Neuronal stem cell (in vitro differentiated cells): ENCODE data around the gene OR1J4.
"Not testable (repeated sequence)": the region's sequence is repeated elsewhere in the genome, so short reads cannot be mapped to it uniquely, and the experiment has no call there.

Source experiments
- DNase-seq: peaks from one replicate; pipeline ENCODE4 v3.0.0-alpha.2; 2013; ENCODE audit warnings: low spot score
- H2AFZ ChIP-seq: one replicate; pipeline ENCODE4 v1.6.1; 2013; ENCODE audit warnings: mild to moderate bottlenecking, low read length, inconsistent platforms
- H2AK5ac ChIP-seq: 2 replicates; pipeline ENCODE4 v1.6.1; 2013; ENCODE audit warnings: low read depth, mild to moderate bottlenecking, inconsistent platforms, low read length, moderate library complexity, mixed read lengths
- H2BK120ac ChIP-seq: 2 replicates; pipeline ENCODE4 v1.6.1; 2013; ENCODE audit warnings: low read depth, mild to moderate bottlenecking, inconsistent platforms, low read length, moderate library complexity, mixed read lengths
- H2BK12ac ChIP-seq: one replicate; pipeline ENCODE4 v1.6.1; 2013; ENCODE audit warnings: low read length, inconsistent platforms
- H2BK15ac ChIP-seq: 2 replicates; pipeline ENCODE4 v1.6.1; 2013; ENCODE audit warnings: mild to moderate bottlenecking, low read length, inconsistent platforms, mixed read lengths
- H2BK5ac ChIP-seq: one replicate; pipeline ENCODE4 v1.6.1; 2013; ENCODE audit warnings: inconsistent platforms, mild to moderate bottlenecking, low read length, moderate library complexity
- H3K14ac ChIP-seq: one replicate; pipeline ENCODE4 v1.6.1; 2013; ENCODE audit warnings: low read length, inconsistent platforms
- H3K18ac ChIP-seq: 2 replicates; pipeline ENCODE4 v1.6.1; 2013; ENCODE audit warnings: low read length, inconsistent platforms
- H3K23ac ChIP-seq: 2 replicates; pipeline ENCODE4 v1.6.1; 2013; ENCODE audit warnings: low read depth, mild to moderate bottlenecking, mixed read lengths, low read length, inconsistent platforms; ENCODE audit not compliant: poor library complexity
- H3K27ac ChIP-seq: replicated peaks from 3 replicates; pipeline ENCODE4 v1.5.1; 2013; ENCODE audit warnings: low read length, inconsistent platforms
- H3K27me3 ChIP-seq, 3 experiments: 2 replicates each; pipeline ENCODE4 v1.6.1; 2013; ENCODE audit warnings: low read length in 3 of 3, mild to moderate bottlenecking in 2 of 3, inconsistent platforms in 1 of 3, low read depth in 1 of 3, mixed read lengths in 1 of 3, moderate library complexity in 1 of 3; ENCODE audit not compliant: control insufficient read depth in 3 of 3, insufficient read depth in 3 of 3
- H3K36me3 ChIP-seq, 2 donors: replicated peaks in 1 of 2; 2 replicates each; pipeline ENCODE4 v1.6.1; 2013; ENCODE audit warnings: low read length in 2 of 2; ENCODE audit not compliant: control insufficient read depth in 2 of 2, insufficient read depth in 2 of 2
- H3K4ac ChIP-seq: 2 replicates; pipeline ENCODE4 v1.6.1; 2013; ENCODE audit warnings: inconsistent platforms, mild to moderate bottlenecking, low read length, moderate library complexity
- H3K4me1 ChIP-seq, 2 donors: 1 replicate in 1 of 2; 2 replicates in 1 of 2; pipeline ENCODE4 v1.6.1; 2013; ENCODE audit warnings: low read length in 2 of 2, low read depth in 1 of 2; ENCODE audit not compliant: control insufficient read depth in 2 of 2, insufficient read depth in 1 of 2
- H3K4me2 ChIP-seq: one replicate; pipeline ENCODE4 v1.6.1; 2013; ENCODE audit warnings: mild to moderate bottlenecking, low read length, inconsistent platforms; ENCODE audit not compliant: insufficient read depth, poor library complexity, severe bottlenecking
- H3K4me3 ChIP-seq, 2 donors: 2 replicates each; pipeline ENCODE4 v1.5.1; 2013; ENCODE audit warnings: low read length in 2 of 2, mild to moderate bottlenecking in 2 of 2, inconsistent platforms in 1 of 2, moderate library complexity in 1 of 2
- H3K79me1 ChIP-seq: one replicate; pipeline ENCODE4 v1.6.1; 2013; ENCODE audit warnings: low read depth, mild to moderate bottlenecking, inconsistent platforms, low read length, moderate library complexity
- H3K9ac ChIP-seq: one replicate; pipeline ENCODE4 v1.6.1; 2013; ENCODE audit warnings: mild to moderate bottlenecking, low read depth, low read length, inconsistent platforms; ENCODE audit not compliant: poor library complexity
- H3K9me3 ChIP-seq, 2 donors: replicated peaks in 1 of 2; 2 replicates each; pipeline versions ENCODE3 to v1.6.1; 2013; ENCODE audit warnings: low read length in 2 of 2, mild to moderate bottlenecking in 2 of 2, inconsistent platforms in 1 of 2, low read depth in 1 of 2, mixed read lengths in 1 of 2, moderate library complexity in 1 of 2; ENCODE audit not compliant: control insufficient read depth in 2 of 2, insufficient read depth in 1 of 2
- H4K8ac ChIP-seq: one replicate; pipeline ENCODE4 v1.6.1; 2013; ENCODE audit warnings: low read depth, mild to moderate bottlenecking, inconsistent platforms, low read length, moderate library complexity
- H4K91ac ChIP-seq: one replicate; pipeline ENCODE4 v1.6.1; 2013; ENCODE audit warnings: low read length, low read depth, mild to moderate bottlenecking, inconsistent platforms; ENCODE audit not compliant: poor library complexity
- WGBS, 2 donors: extraction: QIAGEN DNeasy Blood & Tissue Kit; methylation state at CpG; one replicate each; pipeline ENCODE4 v1.1.7; 2013; ENCODE audit warnings: missing lambda C conversion rate in 2 of 2, mixed read lengths in 1 of 2; ENCODE audit not compliant: insufficient read length in 2 of 2, insufficient replicate concordance in 1 of 2; ENCODE audit errors: extremely low coverage in 2 of 2; 5-methylcytosine and 5-hydroxymethylcytosine counted together

OR1J4 gene

GRCh38 chr9:122527193-122527592 lies 8.3 kb downstream of the OR1J4 start, which contains the start of gene OR1N1:
TSS of gene OR1N1 (minus strand) at chr9:122527293. CDS start at chr9:122527293, 0 bp downstream.
- WGBS, 2 donors: no CpG with 5 or more reads among the region's 3 CpGs
- no peak within 1 kb of the TSS for H4K91ac ChIP-seq
- no peak within 1 kb of the TSS for H2BK5ac ChIP-seq
- H3K4me3 ChIP-seq: no peak within 1 kb of the TSS
- DNase-seq: no peak
- H3K36me3 ChIP-seq: no peaks in the 10 kb centered on the region
- no peak within 1 kb of the TSS for H2BK12ac ChIP-seq
- H3K18ac ChIP-seq: no peak within 1 kb of the TSS
- H4K8ac ChIP-seq: peak within 1 kb of the TSS; percentile 10
- no peak within 1 kb of the TSS for H3K14ac ChIP-seq
- H3K4me1 ChIP-seq: no peaks in the 10 kb centered on the region
- H2BK15ac ChIP-seq: no peak within 1 kb of the TSS
- no peak within 1 kb of the TSS for H3K4me2 ChIP-seq
- H2AK5ac ChIP-seq: no peak within 1 kb of the TSS
- H3K9ac ChIP-seq: peak within 1 kb of the TSS; percentile 3
- no peak within 1 kb of the TSS for H3K23ac ChIP-seq
- H3K27me3 ChIP-seq: peaks cover 0 to 19% (median 0%) of the 10 kb centered on the region in 3 experiments
- peaks cover 0 to 14% of the 10 kb centered on the region in 2 donors for H3K9me3 ChIP-seq
- H2AFZ ChIP-seq: no peak within 1 kb of the TSS
- no peak within 1 kb of the TSS for H3K27ac ChIP-seq
- H2BK120ac ChIP-seq: no peak within 1 kb of the TSS
- H3K4ac ChIP-seq: no peak within 1 kb of the TSS
- no peaks in the 10 kb centered on the region for H3K79me1 ChIP-seq

- not testable (repeated sequence) for H2BK12ac ChIP-seq, H2BK5ac ChIP-seq, H3K23ac ChIP-seq, H2BK120ac ChIP-seq, H3K27ac ChIP-seq, H3K4me2 ChIP-seq, H3K4me3 ChIP-seq, H3K79me1 ChIP-seq, H3K9ac ChIP-seq, H2BK15ac ChIP-seq, H2AFZ ChIP-seq, H3K4ac ChIP-seq, H2AK5ac ChIP-seq, H3K14ac ChIP-seq, DNase-seq, H4K91ac ChIP-seq, H3K36me3 ChIP-seq, H3K18ac ChIP-seq, H4K8ac ChIP-seq, H3K4me1 ChIP-seq
- WGBS, 2 donors: no CpG with 5 or more reads among the region's 4 CpGs
- H3K9me3 ChIP-seq: peaks cover 0 to 12% of the 10 kb centered on the region in 2 donors
- peaks cover 0 to 19% (median 0%) of the 10 kb centered on the region in 3 experiments for H3K27me3 ChIP-seq
Observed at GRCh38 chr9:122531157-122531556, 12.2 kb downstream of the OR1J4 start.

- Histone ChIP-seq H2BK15ac (no peak overlapping the region), H3K9me3 (peaks cover 0 to 2% of the 10 kb centered on the region in 2 donors), H3K27ac (no peak overlapping the region), H2BK120ac (no peak overlapping the region), H3K14ac (no peak overlapping the region), H2BK12ac (no peak overlapping the region), H3K23ac (no peak overlapping the region), H2AK5ac (no peak overlapping the region), H3K4me1 (no peaks in the 10 kb centered on the region), H2AFZ (no peak overlapping the region), H3K79me1 (no peaks in the 10 kb centered on the region), H3K4me3 (no peak overlapping the region), H3K27me3 (no peaks in the 10 kb centered on the region), H3K18ac (no peak overlapping the region), H3K4ac (no peak overlapping the region), H4K91ac (no peak overlapping the region), H3K4me2 (no peak overlapping the region), H2BK5ac (no peak overlapping the region), H3K9ac (no peak overlapping the region), H4K8ac (no peak overlapping the region), H3K36me3 (no peaks in the 10 kb centered on the region)
- DNase-seq: no peak
- WGBS, 2 donors: no CpG with 5 or more reads among the region's 1 CpG
Observed at GRCh38 chr9:122536134-122536533, 17.2 kb downstream of the OR1J4 start.

- H2BK120ac ChIP-seq, H3K9ac ChIP-seq, H3K36me3 ChIP-seq, H3K27ac ChIP-seq, H2BK15ac ChIP-seq, H3K4me1 ChIP-seq, DNase-seq, H2BK12ac ChIP-seq, H3K4ac ChIP-seq, H4K8ac ChIP-seq, H3K9me3 ChIP-seq, H3K4me2 ChIP-seq, H3K4me3 ChIP-seq, H2AK5ac ChIP-seq, H3K23ac ChIP-seq, H4K91ac ChIP-seq, H3K14ac ChIP-seq, H2BK5ac ChIP-seq, H2AFZ ChIP-seq, H3K27me3 ChIP-seq, H3K18ac ChIP-seq, H3K79me1 ChIP-seq: not testable (repeated sequence)
- no CpG with 5 or more reads among the region's 7 CpGs for WGBS, 2 donors
Observed at GRCh38 chr9:122537066-122537465, 18.1 kb downstream of the OR1J4 start.
